ENCODE measurements around the gene B3GNT8. TPM values are rescaled to one million over a fixed set of nuclear protein-coding genes. Genes with fewer than 3 reads are reported as not detected.

B3GNT8 gene
- total and polyA plus RNA-seq, 2 of the 8 experiments (the other 6 are each of a cell fraction or from before 2014, with no cell fraction given), result 0.67 to 0.86 TPM

- TF ChIP-seq, protein P1, sequence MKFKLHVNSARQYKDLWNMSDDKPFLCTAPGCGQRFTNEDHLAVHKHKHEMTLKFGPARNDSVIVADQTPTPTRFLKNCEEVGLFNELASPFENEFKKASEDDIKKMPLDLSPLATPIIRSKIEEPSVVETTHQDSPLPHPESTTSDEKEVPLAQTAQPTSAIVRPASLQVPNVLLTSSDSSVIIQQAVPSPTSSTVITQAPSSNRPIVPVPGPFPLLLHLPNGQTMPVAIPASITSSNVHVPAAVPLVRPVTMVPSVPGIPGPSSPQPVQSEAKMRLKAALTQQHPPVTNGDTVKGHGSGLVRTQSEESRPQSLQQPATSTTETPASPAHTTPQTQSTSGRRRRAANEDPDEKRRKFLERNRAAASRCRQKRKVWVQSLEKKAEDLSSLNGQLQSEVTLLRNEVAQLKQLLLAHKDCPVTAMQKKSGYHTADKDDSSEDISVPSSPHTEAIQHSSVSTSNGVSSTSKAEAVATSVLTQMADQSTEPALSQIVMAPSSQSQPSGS (IDR thresholded peaks at IDR 0.05; ENCODE audit: low read length), result no peak
- TF ChIP-seq SP1 (IDR thresholded peaks at IDR 0.05; ENCODE audit: low read depth, low read length) (no peak), SIN3A (conservative IDR thresholded peaks at IDR 0.05 in 1 of 2, IDR thresholded peaks at IDR 0.05 in 1 of 2; ENCODE audit: low read depth in 1 of 2, low read length in 2 of 2) (no peak), CEBPB (IDR thresholded peaks at IDR 0.05; ENCODE audit: low read depth, low read length) (no peak), CBX8 (IDR thresholded peaks at IDR 0.05; ENCODE audit: borderline replicate concordance, low read depth, low read length) (no peak)
Observed at GRCh38 chr19:41414461-41414860, 12.7 kb downstream of the B3GNT8 start (continued).

All from H1 (cell line).